ENCODE measurements around the gene STK33. TPM values are rescaled to one million over a fixed set of nuclear protein-coding genes. Genes with fewer than 3 reads are reported as not detected.

STK33 gene
- total RNA-seq, 1 experiment from 2014 or later, result 5.8 TPM

DNA sequence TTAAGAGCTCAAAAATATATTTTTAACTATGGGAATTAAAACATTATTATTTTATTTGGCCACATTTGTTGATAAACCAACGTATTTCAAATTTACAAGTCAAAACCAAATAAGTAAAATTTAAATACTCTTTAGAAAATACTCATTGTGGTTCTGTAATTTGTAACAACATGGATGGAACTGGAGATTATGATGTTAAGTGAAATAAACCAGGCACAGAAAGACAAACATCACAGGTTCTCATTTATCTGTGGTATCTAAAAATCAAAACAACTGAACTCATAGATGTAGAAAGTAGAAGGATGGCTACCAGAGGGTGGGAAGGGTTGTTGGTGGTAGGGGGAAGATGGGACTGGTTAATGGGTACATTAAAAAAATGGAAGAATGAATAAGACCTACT, 50.8 kb downstream of the STK33 start:
- TF ChIP-seq CTCF (conservative IDR thresholded peaks at IDR 0.05) (no peak), EZH2 (IDR thresholded peaks at IDR 0.05; ENCODE audit: low read depth) (no peak)
- intact Hi-C loops (cut with micrococcal nuclease; ENCODE audit: unreplicated experiment), result no loop called here
- no peaks in the 10 kb centered on the region for H3K9me3 ChIP-seq (ENCODE audit: insufficient read depth, low read depth)
- BruUV-seq (replicated peaks), result no TSS peak
- H3F3A ChIP-seq (ENCODE audit: insufficient read depth, low read depth), result 0 out of 2 replicates have a peak, but pooled peaks cover 2% of the 10 kb centered on the region
- no peaks in the 10 kb centered on the region for H3K4me1 ChIP-seq (replicated peaks; ENCODE audit: insufficient read depth)
- DNase-seq, result no peak
- H4K20me1 ChIP-seq (ENCODE audit: insufficient read depth), result no peaks in the 10 kb centered on the region
- no peaks in the 10 kb centered on the region for H3K79me2 ChIP-seq (ENCODE audit: low read depth)
- ChIA-PET POLR2A (ENCODE audit: unreplicated experiment) (no interaction called here), CTCF (no interaction called here)
- H3K36me3 ChIP-seq (ENCODE audit: low read depth), result no peaks in the 10 kb centered on the region
- no peak overlapping the region for H2AFZ ChIP-seq
- H3K4me3 ChIP-seq, result no peak overlapping the region
- no peaks in the 10 kb centered on the region for H3K9me2 ChIP-seq (ENCODE audit: insufficient read depth)
- H3K27me3 ChIP-seq (ENCODE audit: insufficient read depth, low read depth), result no peaks in the 10 kb centered on the region
- H3K27ac ChIP-seq, result no peak overlapping the region
- no peak overlapping the region for H3K4me2 ChIP-seq

DNA sequence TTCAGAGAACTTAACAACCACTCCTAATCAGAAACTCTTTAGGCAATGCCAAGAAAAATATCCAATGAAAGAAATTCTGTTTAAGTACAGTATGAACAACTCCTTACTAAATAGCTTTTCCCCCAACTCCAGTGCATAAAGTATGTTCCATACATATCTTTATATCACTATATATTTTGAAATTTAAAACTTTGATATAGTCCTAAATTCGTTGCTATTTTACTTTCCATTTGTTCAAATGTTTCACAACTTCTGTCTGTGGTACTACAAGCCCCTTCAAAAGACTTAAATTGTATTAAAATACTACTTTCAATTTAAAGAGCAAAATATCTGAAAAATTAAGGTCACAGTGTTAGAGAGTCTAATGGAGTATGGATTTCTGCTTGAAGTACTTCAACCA, 52.6 kb downstream of the STK33 start:
- H3K4me3 ChIP-seq, result no peak overlapping the region
- no peaks in the 10 kb centered on the region for H3K79me2 ChIP-seq (ENCODE audit: low read depth)
- no peak overlapping the region for H3K27ac ChIP-seq
- BruUV-seq (replicated peaks), result no TSS peak
- no peaks in the 10 kb centered on the region for H3K4me1 ChIP-seq (replicated peaks; ENCODE audit: insufficient read depth)
- no peak for DNase-seq
- no peaks in the 10 kb centered on the region for H3K36me3 ChIP-seq (ENCODE audit: low read depth)
- no peaks in the 10 kb centered on the region for H3K9me2 ChIP-seq (ENCODE audit: insufficient read depth)
- H3K9me3 ChIP-seq (ENCODE audit: insufficient read depth, low read depth), result no peaks in the 10 kb centered on the region
- H3K4me2 ChIP-seq, result no peak overlapping the region
- 0 out of 2 replicates have a peak, but pooled peaks cover 2% of the 10 kb centered on the region for H3F3A ChIP-seq (ENCODE audit: insufficient read depth, low read depth)
- no peaks in the 10 kb centered on the region for H3K27me3 ChIP-seq (ENCODE audit: insufficient read depth, low read depth)
- TF ChIP-seq CTCF (conservative IDR thresholded peaks at IDR 0.05) (no peak), EZH2 (IDR thresholded peaks at IDR 0.05; ENCODE audit: low read depth) (no peak)
- CTCF ChIA-PET, result no interaction called here
- no peaks in the 10 kb centered on the region for H4K20me1 ChIP-seq (ENCODE audit: insufficient read depth)
- POLR2A ChIA-PET (ENCODE audit: unreplicated experiment), result no interaction called here
- H2AFZ ChIP-seq, result no peak overlapping the region
- intact Hi-C loops (cut with micrococcal nuclease; ENCODE audit: unreplicated experiment), result no loop called here

DNA sequence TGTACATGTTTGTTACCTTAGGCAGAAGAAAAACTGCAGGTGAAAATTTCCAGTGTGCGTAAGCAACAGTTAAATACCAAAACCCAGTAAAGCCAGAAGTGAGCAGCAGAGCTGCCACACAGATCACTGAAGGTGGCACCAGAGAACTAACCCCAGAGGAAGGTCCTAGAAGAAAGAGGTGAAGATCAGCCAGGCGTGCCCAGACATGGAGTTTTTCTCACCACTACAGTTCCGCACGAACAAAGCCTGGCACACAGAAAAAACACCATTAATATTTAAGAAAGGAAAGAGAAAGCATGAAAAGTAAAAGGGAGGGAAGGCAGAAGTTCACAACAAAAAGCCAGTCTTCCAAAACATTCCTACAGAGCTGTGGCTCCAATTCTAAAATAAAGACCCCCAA, 60.7 kb downstream of the STK33 start:
- intact Hi-C loops (cut with micrococcal nuclease; ENCODE audit: unreplicated experiment), result no loop called here
- no peaks in the 10 kb centered on the region for H3K79me2 ChIP-seq (ENCODE audit: low read depth)
- no peaks in the 10 kb centered on the region for H3F3A ChIP-seq (ENCODE audit: insufficient read depth, low read depth)
- no peaks in the 10 kb centered on the region for H3K4me1 ChIP-seq (replicated peaks; ENCODE audit: insufficient read depth)
- H3K36me3 ChIP-seq (ENCODE audit: low read depth), result no peaks in the 10 kb centered on the region
- no peak for DNase-seq
- no peaks in the 10 kb centered on the region for H4K20me1 ChIP-seq (ENCODE audit: insufficient read depth)
- H3K27me3 ChIP-seq (ENCODE audit: insufficient read depth, low read depth), result no peaks in the 10 kb centered on the region
- H3K9me3 ChIP-seq (ENCODE audit: insufficient read depth, low read depth), result no peaks in the 10 kb centered on the region
- no peaks in the 10 kb centered on the region for H3K9me2 ChIP-seq (ENCODE audit: insufficient read depth)
- BruUV-seq (replicated peaks), result no TSS peak
- TF ChIP-seq CTCF (conservative IDR thresholded peaks at IDR 0.05) (no peak), EZH2 (IDR thresholded peaks at IDR 0.05; ENCODE audit: low read depth) (no peak)
- no peak overlapping the region for H2AFZ ChIP-seq
- H3K27ac ChIP-seq, result no peak overlapping the region
- POLR2A ChIA-PET (ENCODE audit: unreplicated experiment), result no interaction called here
- no peak overlapping the region for H3K4me2 ChIP-seq
- H3K4me3 ChIP-seq, result no peak overlapping the region
- CTCF ChIA-PET, result no interaction called here
